Glomerular visceral epithelial cell (primary cell): ENCODE measurements around the gene RNGTT.
"Not testable (repeated sequence)": the region's sequence is repeated elsewhere in the genome, so short reads cannot be mapped to it uniquely, and the experiment has no call there.

Source experiments
- DNase-seq: peaks from one replicate; pipeline ENCODE4 v3.0.0-alpha.2; 2016; ENCODE audit errors: extremely low spot score

RNGTT gene

GRCh38 chr6:88963139-88964090 lies at the start of gene RNGTT:
Gene RNGTT (minus strand): TSS chr6:88963618. CDS start chr6:88963409, 209 bp downstream.
- peak; percentile 99 for DNase-seq

GRCh38 chr6:89011436-89011835 lies 48.0 kb upstream of the RNGTT start:
- DNase-seq = no peak

- DNase-seq = no peak
Measured at GRCh38 chr6:89010825-89011224, 47.4 kb upstream of the RNGTT start.

- no peak for DNase-seq
Measured at GRCh38 chr6:89009624-89010059, 46.2 kb upstream of the RNGTT start.

GRCh38 chr6:89008815-89009374 lies 45.5 kb upstream of the RNGTT start:
- DNase-seq = no peak

- no peak for DNase-seq
Measured at GRCh38 chr6:89008001-89008814, 44.8 kb upstream of the RNGTT start.

- DNase-seq = no peak
Measured at GRCh38 chr6:89007209-89008000, 44.0 kb upstream of the RNGTT start.

- no peak for DNase-seq
Measured at GRCh38 chr6:89002523-89002922, 39.1 kb upstream of the RNGTT start.

- DNase-seq = no peak
Measured at GRCh38 chr6:88997327-88997726, 33.9 kb upstream of the RNGTT start.

GRCh38 chr6:88992741-88993552 lies 29.5 kb upstream of the RNGTT start:
- no peak for DNase-seq

- no peak for DNase-seq
Measured at GRCh38 chr6:88989215-88989614, 25.8 kb upstream of the RNGTT start.

GRCh38 chr6:88987922-88988321 lies 24.5 kb upstream of the RNGTT start:
- DNase-seq = no peak

GRCh38 chr6:88985901-88986300 lies 22.5 kb upstream of the RNGTT start:
- DNase-seq = no peak

- no peak for DNase-seq
Measured at GRCh38 chr6:88984606-88985005, 21.2 kb upstream of the RNGTT start.

GRCh38 chr6:88984152-88984551 lies 20.7 kb upstream of the RNGTT start:
- no peak for DNase-seq

GRCh38 chr6:88983532-88983931 lies 20.1 kb upstream of the RNGTT start:
- peak; percentile 25 for DNase-seq

- not testable (repeated sequence) for DNase-seq
Measured at GRCh38 chr6:88983129-88983528, 19.7 kb upstream of the RNGTT start.

- peak; percentile 71 for DNase-seq
Measured at GRCh38 chr6:88982720-88983119, 19.3 kb upstream of the RNGTT start.

- no peak for DNase-seq
Measured at GRCh38 chr6:88975369-88975768, 12.0 kb upstream of the RNGTT start.
